OCI-LY7 (cell line): Measurements from ENCODE around the gene CRTAC1. TPM values are rescaled to one million over a fixed set of nuclear protein-coding genes. Genes with fewer than 3 reads are reported as not detected.

Source experiments
- BruUV-seq: library from RNA; stranded (reverse); fragments of 400-500 nt; replicated peaks from 2 replicates; lab custom pipeline; 2021; lab: Mats Ljungman, UMichigan
- CTCF ChIA-PET: fragments of 300-600 bp; sonication (Branson Sonifier 250); formaldehyde crosslinking; loops from one replicate; lab custom pipeline; 2022; ENCODE audit warnings: antibody characterized with exemption; ENCODE audit not compliant: unreplicated experiment; lab: Charles Lee
- POLR2A ChIA-PET: fragments of 300-600 bp; sonication (Branson Sonifier 250); formaldehyde crosslinking; loops from one replicate; lab custom pipeline; 2022; ENCODE audit warnings: antibody characterized with exemption; lab: Charles Lee
- DNase-seq: peaks from one replicate; pipeline ENCODE4 v3.0.0-alpha.2; 2015; ENCODE audit warnings: low spot score
- H2AFZ ChIP-seq: fragments of 200-600 bp; sonication (generic), shearing (Covaris generic); 2 replicates; pipeline ENCODE4 v1.6.1; 2014; ENCODE audit warnings: mild to moderate bottlenecking, antibody characterized with exemption, low read length, moderate library complexity
- H3K27ac ChIP-seq: fragments of 200-600 bp; sonication (generic); 2 replicates; pipeline ENCODE4 v1.5.1; 2014; ENCODE audit warnings: mixed run types, low read depth, mild to moderate bottlenecking, moderate library complexity, low read length, inconsistent platforms; ENCODE audit not compliant: poor library complexity, severe bottlenecking
- H3K36me3 ChIP-seq: fragments of 200-600 bp; sonication (generic); 2 replicates; pipeline ENCODE4 v1.6.1; 2014; ENCODE audit warnings: mild to moderate bottlenecking, antibody characterized with exemption, low read length, moderate library complexity, mixed read lengths; ENCODE audit not compliant: insufficient read depth
- H3K4me1 ChIP-seq: fragments of 200-600 bp; sonication (generic); 2 replicates; pipeline ENCODE4 v1.5.1; 2014; ENCODE audit warnings: mild to moderate bottlenecking, low read length; ENCODE audit not compliant: insufficient read depth, poor library complexity, severe bottlenecking
- H3K4me2 ChIP-seq: fragments of 200-600 bp; sonication (generic); 2 replicates; pipeline ENCODE4 v1.6.1; 2014; ENCODE audit warnings: mild to moderate bottlenecking, low read length
- H3K4me3 ChIP-seq: fragments of 200-600 bp; sonication (generic); 2 replicates; pipeline ENCODE4 v1.5.1; 2014; ENCODE audit warnings: mild to moderate bottlenecking, low read depth, low read length; ENCODE audit not compliant: poor library complexity, severe bottlenecking
- H3K79me2 ChIP-seq: fragments of 200-600 bp; sonication (generic); 2 replicates; pipeline ENCODE4 v1.6.1; 2016; ENCODE audit warnings: low read depth, mild to moderate bottlenecking, low read length, moderate library complexity, mixed read lengths; ENCODE audit not compliant: insufficient read depth
- H3K9me2 ChIP-seq: fragments of 200-600 bp; sonication (generic); 2 replicates; pipeline ENCODE4 v1.6.1; 2016; ENCODE audit warnings: mild to moderate bottlenecking, low read length, mixed read lengths; ENCODE audit not compliant: insufficient read depth
- H3K9me3 ChIP-seq: fragments of 200-600 bp; sonication (generic); 2 replicates; pipeline ENCODE4 v1.6.1; 2014; ENCODE audit warnings: mild to moderate bottlenecking, mixed run types, low read length, mixed read lengths
- H4K20me1 ChIP-seq: fragments of 200-600 bp; sonication (generic); 2 replicates; pipeline ENCODE4 v1.6.1; 2014; ENCODE audit warnings: mild to moderate bottlenecking, antibody characterized with exemption, low read length, moderate library complexity, mixed read lengths; ENCODE audit not compliant: insufficient read depth
- EZH2phosphoT487 ChIP-seq: fragments of 200-600 bp; sonication (generic); IDR thresholded peaks from 2 replicates; pipeline ENCODE4 v1.6.1; 2018; ENCODE audit warnings: low read depth, borderline replicate concordance, mild to moderate bottlenecking, mixed run types, antibody characterized with exemption, low read length, moderate library complexity, mixed read lengths
- intact Hi-C: fragments of 100-400 bp; cut with micrococcal nuclease; formaldehyde crosslinking; loops from one replicate; pipeline ENCODE4 v1.10.0; 2022; ENCODE audit not compliant: unreplicated experiment
- total RNA-seq, 2 experiments: library from RNA; depleted of rRNA in 1 of 2; stranded (reverse); fragments of >200 nt in 1 of 2; shearing (Covaris generic) in 1 of 2; gene quantifications; 2 replicates each; pipeline ENCODE4 v1.2.3, GENCODE V29; 2014 to 2022
- TF ChIP-seq, protein P1 (sequence below): fragments of 200-600 bp; sonication (generic); conservative IDR thresholded peaks from 2 replicates; pipeline ENCODE4 v1.5.1; 2014; ENCODE audit warnings: mild to moderate bottlenecking, antibody characterized with exemption, low read length, moderate library complexity, mixed read lengths

CRTAC1 gene
- total RNA-seq, 2 experiments from 2014 or later, result not detected

DNA sequence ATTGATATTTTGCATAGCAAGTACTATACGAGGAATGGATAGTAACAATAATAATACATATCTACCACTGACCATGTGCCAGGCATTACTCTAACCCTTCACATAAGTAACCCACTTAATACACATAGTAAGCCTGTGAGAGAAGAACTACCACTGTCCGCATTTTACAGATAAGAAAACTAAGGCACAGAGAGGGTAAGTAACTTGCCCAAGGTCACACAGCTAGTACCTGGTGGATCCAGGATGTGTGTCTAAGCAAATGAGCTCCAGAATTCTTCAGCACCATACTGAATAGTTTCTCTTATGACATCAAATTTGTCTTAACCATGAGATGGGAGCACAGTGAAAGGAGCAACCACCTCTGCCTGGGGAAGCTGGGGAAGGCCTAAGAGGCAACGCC, 10.2 kb downstream of the CRTAC1 start:
- ChIA-PET POLR2A (no interaction called here), CTCF (no interaction called here)
- no TSS peak for BruUV-seq
- Histone ChIP-seq H3K27ac (no peak overlapping the region), H3K36me3 (no peaks in the 10 kb centered on the region), H3K9me3 (no peaks in the 10 kb centered on the region), H3K9me2 (no peaks in the 10 kb centered on the region), H3K4me2 (no peak overlapping the region), H3K79me2 (no peaks in the 10 kb centered on the region), H2AFZ (no peak overlapping the region), H3K4me1 (no peaks in the 10 kb centered on the region), H3K4me3 (no peak overlapping the region), H4K20me1 (no peaks in the 10 kb centered on the region)
- intact Hi-C loops, result no loop called here
- no peak for DNase-seq
- no peak for TF ChIP-seq EZH2phosphoT487
- TF ChIP-seq, protein P1, sequence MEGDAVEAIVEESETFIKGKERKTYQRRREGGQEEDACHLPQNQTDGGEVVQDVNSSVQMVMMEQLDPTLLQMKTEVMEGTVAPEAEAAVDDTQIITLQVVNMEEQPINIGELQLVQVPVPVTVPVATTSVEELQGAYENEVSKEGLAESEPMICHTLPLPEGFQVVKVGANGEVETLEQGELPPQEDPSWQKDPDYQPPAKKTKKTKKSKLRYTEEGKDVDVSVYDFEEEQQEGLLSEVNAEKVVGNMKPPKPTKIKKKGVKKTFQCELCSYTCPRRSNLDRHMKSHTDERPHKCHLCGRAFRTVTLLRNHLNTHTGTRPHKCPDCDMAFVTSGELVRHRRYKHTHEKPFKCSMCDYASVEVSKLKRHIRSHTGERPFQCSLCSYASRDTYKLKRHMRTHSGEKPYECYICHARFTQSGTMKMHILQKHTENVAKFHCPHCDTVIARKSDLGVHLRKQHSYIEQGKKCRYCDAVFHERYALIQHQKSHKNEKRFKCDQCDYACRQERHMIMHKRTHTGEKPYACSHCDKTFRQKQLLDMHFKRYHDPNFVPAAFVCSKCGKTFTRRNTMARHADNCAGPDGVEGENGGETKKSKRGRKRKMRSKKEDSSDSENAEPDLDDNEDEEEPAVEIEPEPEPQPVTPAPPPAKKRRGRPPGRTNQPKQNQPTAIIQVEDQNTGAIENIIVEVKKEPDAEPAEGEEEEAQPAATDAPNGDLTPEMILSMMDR, result no peak

DNA sequence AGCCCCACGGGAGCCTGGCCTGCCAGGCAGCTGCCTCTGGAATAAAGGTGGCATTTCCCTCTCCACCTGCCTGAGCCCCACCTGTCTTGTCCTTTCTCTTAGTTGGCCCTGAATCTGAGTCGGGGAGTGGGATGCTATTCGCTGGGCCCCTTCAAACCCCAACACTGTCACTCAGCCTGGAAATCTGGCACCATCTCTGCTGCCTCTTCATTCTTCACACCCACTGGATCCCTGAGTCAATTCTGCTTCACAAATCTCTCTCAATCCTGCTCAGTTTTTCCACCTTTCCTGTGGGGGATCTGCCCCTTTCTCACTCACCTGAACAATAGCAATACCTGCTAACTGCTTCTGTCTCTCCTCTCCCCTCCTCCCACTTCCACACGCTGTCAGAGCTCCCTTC, 10.6 kb downstream of the CRTAC1 start:
- Histone ChIP-seq H3K4me2 (no peak overlapping the region), H3K79me2 (no peaks in the 10 kb centered on the region), H3K4me1 (no peaks in the 10 kb centered on the region), H3K9me3 (no peaks in the 10 kb centered on the region), H3K9me2 (no peaks in the 10 kb centered on the region), H3K4me3 (no peak overlapping the region), H3K27ac (no peak overlapping the region), H3K36me3 (no peaks in the 10 kb centered on the region), H2AFZ (no peak overlapping the region), H4K20me1 (no peaks in the 10 kb centered on the region)
- no peak for DNase-seq
- ChIA-PET POLR2A (no interaction called here), CTCF (no interaction called here)
- TF ChIP-seq, protein P1, result no peak
- no peak for TF ChIP-seq EZH2phosphoT487
- intact Hi-C loops, result no loop called here
- no TSS peak for BruUV-seq

DNA sequence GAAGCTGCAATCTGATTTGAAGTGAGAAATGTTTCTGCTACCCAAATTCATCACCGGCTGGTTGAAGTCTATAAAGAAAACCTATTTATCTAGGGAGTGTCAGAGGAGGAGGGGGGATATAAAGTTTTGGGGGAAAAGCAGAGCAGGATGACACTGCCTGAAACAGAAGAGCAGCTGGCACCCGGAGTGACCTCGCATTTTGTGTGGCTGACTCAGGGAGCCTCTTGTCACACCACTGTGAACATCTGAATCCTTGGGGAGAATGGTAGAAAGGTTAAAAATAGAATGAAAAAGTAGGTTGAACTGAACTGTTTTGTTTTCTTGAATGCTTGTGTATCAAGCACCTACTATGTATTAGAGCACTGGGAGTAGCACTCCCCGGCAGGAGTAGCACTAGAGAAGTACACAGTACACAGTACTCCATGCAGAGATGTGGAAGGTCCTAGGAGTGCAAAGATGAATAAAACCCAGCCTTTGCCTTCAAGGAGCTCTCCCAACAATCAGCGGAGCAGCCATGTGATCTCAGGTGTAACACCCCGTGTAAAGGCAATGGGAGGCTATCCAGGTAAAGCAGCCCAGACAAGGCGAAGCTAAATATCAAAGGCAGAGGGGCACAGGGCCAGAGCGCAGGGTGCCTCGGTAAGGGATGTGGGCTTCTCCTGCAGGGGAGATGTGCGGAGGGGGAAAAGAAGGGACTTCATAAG, 13.5 kb downstream of the CRTAC1 start:
- CTCF ChIA-PET, result interaction anchor here (0.6 kb wide), 1 partner anchor 12 kb away, joined by 3 read pairs; no protein-coding TSS in a partner anchor
- intact Hi-C loops, result no loop called here
- Histone ChIP-seq H4K20me1 (no peaks in the 10 kb centered on the region), H3K4me3 (no peak overlapping the region), H3K36me3 (no peaks in the 10 kb centered on the region), H3K79me2 (no peaks in the 10 kb centered on the region), H2AFZ (no peak overlapping the region), H3K4me2 (no peak overlapping the region), H3K9me2 (no peaks in the 10 kb centered on the region), H3K4me1 (no peaks in the 10 kb centered on the region), H3K27ac (no peak overlapping the region), H3K9me3 (no peaks in the 10 kb centered on the region)
- DNase-seq, result no peak
- BruUV-seq, result no TSS peak
- POLR2A ChIA-PET, result no interaction called here
- no peak for TF ChIP-seq EZH2phosphoT487
- TF ChIP-seq, protein P1, result no peak
